Neutrophil (primary cell): ENCODE data around the gene ELAC2.
A peak's percentile ranks its signal among the peaks of the same experiment; 100 is the strongest.

Experiments used
- H3K27ac ChIP-seq: fragments of 200-600 bp; sonication (generic); 2 replicates; pipeline ENCODE4 v1.5.1; 2016; ENCODE audit warnings: mild to moderate bottlenecking, moderate library complexity
- H3K27me3 ChIP-seq: fragments of 200-600 bp; sonication (generic); 2 replicates; pipeline ENCODE4 v1.6.0; 2016; ENCODE audit warnings: mild to moderate bottlenecking
- H3K36me3 ChIP-seq: fragments of 200-600 bp; sonication (generic); 2 replicates; pipeline ENCODE4 v1.5.1; 2017
- H3K4me1 ChIP-seq, 2 experiments: fragments of 200-600 bp in 1 of 2; sonication (generic) in 1 of 2; 1 replicate in 1 of 2; 2 replicates in 1 of 2; pipeline versions ENCODE4 v1.5.1 to v1.6.1; 2013 to 2016; ENCODE audit warnings: low read depth in 1 of 2, low read length in 1 of 2, mild to moderate bottlenecking in 1 of 2, moderate library complexity in 1 of 2; ENCODE audit not compliant: control insufficient read depth in 1 of 2, insufficient read depth in 1 of 2
- H3K4me3 ChIP-seq, 2 experiments: fragments of 200-600 bp in 1 of 2; sonication (generic) in 1 of 2; 1 replicate in 1 of 2; 2 replicates in 1 of 2; pipeline ENCODE4 v1.5.1; 2013 to 2016; ENCODE audit warnings: low read depth in 1 of 2, low read length in 1 of 2, mild to moderate bottlenecking in 1 of 2, moderate library complexity in 1 of 2
- H3K9me3 ChIP-seq: fragments of 200-600 bp; sonication (generic); 2 replicates; pipeline ENCODE4 v1.5.1; 2016
- CTCF ChIP-seq: fragments of 200-600 bp; sonication (generic); IDR thresholded peaks from 2 replicates; pipeline ENCODE4 v1.5.1; 2016; ENCODE audit warnings: antibody characterized with exemption

The ELAC2 gene

DNA sequence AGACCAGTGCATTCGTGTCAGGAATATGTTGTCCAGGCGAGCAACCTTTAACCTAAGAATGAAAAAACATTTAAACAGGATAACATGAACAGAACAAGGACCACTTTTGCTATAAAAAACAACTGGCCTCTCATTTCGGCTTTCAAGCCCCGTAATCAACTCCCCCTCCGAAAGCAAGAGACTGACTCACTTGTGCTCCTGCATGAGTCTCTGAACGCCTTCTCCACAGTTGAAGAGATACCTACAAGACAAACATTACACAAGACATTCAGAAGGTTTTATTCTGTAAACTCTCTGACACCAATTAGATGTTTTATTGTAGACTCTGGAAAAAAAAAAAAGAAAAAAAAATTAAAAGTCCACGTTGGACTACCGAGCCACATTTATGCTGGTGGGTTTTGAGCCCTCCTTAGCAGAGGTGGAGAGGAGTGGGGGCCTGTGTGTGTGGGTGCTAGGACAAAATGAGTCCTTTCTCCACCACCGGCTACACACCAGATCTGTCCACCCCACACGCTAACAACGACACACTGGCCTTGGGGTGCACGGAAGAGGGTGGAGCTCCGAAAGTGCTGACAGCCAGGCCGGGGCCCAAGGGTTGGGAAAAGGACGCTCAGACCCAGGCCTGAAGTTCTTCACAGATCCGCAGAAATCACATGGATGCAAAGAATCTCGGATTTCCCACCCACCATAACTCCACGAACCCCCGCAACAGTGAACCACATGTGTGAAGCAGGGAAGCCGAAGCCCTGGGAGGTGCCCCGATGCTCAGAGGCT lies 759 bp downstream of the ELAC2 start:
- no peak for TF ChIP-seq CTCF

DNA sequence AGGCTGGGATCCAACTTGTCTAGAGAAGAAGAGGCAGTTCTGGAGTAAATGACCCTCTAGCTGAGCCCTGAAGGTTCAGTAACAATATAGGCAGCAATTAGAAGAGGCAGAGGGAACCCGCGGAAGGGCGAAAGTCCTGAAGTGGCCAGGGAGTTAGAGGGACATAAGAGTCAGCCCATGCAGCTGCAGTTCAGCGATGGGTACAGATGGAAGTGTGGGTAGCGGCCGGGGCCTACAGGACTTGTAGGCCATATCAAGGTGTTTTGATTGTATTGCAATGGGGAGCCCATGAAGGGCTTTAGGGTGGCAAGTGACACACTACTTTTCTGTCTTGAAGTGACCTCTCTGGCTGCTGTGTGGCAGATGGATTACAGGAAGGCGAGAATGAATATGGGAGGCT lies 3.0 kb downstream of the ELAC2 start:
- H3K9me3 ChIP-seq, result no peaks in the 10 kb centered on the region
- H3K27me3 ChIP-seq, result no peaks in the 10 kb centered on the region
- no peak overlapping the region for H3K27ac ChIP-seq
- no peak for TF ChIP-seq CTCF
- H3K4me3 ChIP-seq, result no peak overlapping the region
- peaks cover 14 to 15% of the 10 kb centered on the region in 2 experiments for H3K4me1 ChIP-seq
- H3K36me3 ChIP-seq, result peaks cover 55% of the 10 kb centered on the region

More for the DNA sequence above, 759 bp downstream of the ELAC2 start:
- H3K4me3 ChIP-seq, result peak overlapping the region; percentile 68 to 98
- H3K27ac ChIP-seq, result peak overlapping the region; percentile 79
- peaks cover 35% of the 10 kb centered on the region for H3K36me3 ChIP-seq
- no peaks in the 10 kb centered on the region for H3K9me3 ChIP-seq
- H3K27me3 ChIP-seq, result no peaks in the 10 kb centered on the region
- H3K4me1 ChIP-seq, result peaks cover 14 to 15% of the 10 kb centered on the region in 2 experiments

GRCh38 chr17:13010959-13011358 lies 6.9 kb downstream of the ELAC2 start:
- TF ChIP-seq CTCF, result no peak
- H3K27me3 ChIP-seq, result no peaks in the 10 kb centered on the region
- no peak overlapping the region for H3K4me3 ChIP-seq
- H3K27ac ChIP-seq, result no peak overlapping the region
- H3K9me3 ChIP-seq, result no peaks in the 10 kb centered on the region
- no peaks in the 10 kb centered on the region for H3K4me1 ChIP-seq
- H3K36me3 ChIP-seq, result peaks cover 78% of the 10 kb centered on the region

DNA sequence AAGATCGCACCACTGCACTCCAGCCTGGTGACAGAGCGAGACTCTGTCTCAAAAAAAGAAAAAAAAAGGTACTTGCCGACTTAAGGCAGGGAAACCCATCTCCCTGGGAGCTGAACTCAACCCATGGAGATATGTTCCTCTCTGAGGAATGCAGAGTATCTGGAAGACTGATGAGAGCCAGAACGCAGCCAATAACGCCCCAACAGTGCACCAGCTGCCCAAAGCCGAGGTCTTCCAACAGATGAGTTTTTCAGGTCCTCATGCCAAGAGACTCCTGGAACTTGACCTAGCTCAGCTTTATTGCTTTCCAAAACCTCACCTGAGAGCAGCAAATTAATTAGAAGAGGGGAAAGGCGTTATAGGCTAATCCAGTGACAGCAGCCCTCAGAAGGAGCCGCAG lies 9.4 kb downstream of the ELAC2 start:
- Histone ChIP-seq H3K36me3 (peaks cover 82% of the 10 kb centered on the region), H3K4me3 (no peak overlapping the region)
- TF ChIP-seq CTCF, result no peak

GRCh38 chr17:13005530-13005929 lies 12.3 kb downstream of the ELAC2 start:
- Histone ChIP-seq H3K4me1 (no peaks in the 10 kb centered on the region), H3K27ac (no peak overlapping the region), H3K9me3 (no peaks in the 10 kb centered on the region), H3K36me3 (peaks cover 82% of the 10 kb centered on the region), H3K4me3 (no peak overlapping the region), H3K27me3 (no peaks in the 10 kb centered on the region)
- TF ChIP-seq CTCF, result no peak

More for the DNA sequence above, 9.4 kb downstream of the ELAC2 start:
- no peaks in the 10 kb centered on the region for H3K27me3 ChIP-seq
- no peaks in the 10 kb centered on the region for H3K4me1 ChIP-seq
- H3K27ac ChIP-seq, result no peak overlapping the region
- no peaks in the 10 kb centered on the region for H3K9me3 ChIP-seq
